DLD1 (cell line): ENCODE data around the gene PVR.
"Not testable (repeated sequence)": the region's sequence is repeated elsewhere in the genome, so short reads cannot be mapped to it uniquely, and the experiment has no call there.

Experiments
- in situ Hi-C: cut with HindIII; loops from 2 replicates; pipeline ENCODE4 v1.10.0; 2017; ENCODE audit warnings: low sequenced_read_pairs

Gene PVR, protein sequence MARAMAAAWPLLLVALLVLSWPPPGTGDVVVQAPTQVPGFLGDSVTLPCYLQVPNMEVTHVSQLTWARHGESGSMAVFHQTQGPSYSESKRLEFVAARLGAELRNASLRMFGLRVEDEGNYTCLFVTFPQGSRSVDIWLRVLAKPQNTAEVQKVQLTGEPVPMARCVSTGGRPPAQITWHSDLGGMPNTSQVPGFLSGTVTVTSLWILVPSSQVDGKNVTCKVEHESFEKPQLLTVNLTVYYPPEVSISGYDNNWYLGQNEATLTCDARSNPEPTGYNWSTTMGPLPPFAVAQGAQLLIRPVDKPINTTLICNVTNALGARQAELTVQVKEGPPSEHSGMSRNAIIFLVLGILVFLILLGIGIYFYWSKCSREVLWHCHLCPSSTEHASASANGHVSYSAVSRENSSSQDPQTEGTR

DNA sequence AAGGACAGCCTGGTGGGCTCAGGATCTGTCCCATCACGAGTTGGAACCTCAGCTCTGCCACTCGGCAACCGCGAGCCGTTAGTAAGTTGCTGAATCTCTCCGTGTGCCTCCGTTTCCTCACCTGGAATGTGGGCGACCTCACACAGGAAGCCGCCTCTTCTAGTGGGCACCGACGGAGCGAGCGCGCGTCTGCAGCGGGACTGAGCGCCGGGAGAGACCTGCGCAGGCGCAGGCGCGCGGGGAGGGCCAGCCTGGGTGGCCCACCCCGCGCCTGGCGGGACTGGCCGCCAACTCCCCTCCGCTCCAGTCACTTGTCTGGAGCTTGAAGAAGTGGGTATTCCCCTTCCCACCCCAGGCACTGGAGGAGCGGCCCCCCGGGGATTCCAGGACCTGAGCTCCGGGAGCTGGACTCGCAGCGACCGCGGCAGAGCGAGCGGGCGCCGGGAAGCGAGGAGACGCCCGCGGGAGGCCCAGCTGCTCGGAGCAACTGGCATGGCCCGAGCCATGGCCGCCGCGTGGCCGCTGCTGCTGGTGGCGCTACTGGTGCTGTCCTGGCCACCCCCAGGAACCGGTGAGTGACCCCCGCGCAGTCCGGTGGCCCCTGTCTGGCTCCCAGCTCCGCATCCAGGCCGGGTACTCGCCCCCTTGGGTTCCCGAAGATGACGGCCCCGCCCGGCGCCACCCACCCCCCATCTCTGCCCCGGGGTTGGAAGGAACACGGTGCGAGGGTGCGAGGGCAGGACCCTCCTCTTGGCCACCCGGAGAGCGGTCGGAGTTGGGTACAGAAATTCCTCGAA is at the start of gene PVR:
Gene PVR (plus strand): TSS at position 306 of the 797 bp plus-strand sequence. CDS start 187 bp downstream, at position 493.
- in situ Hi-C loops: no loop called here

DNA sequence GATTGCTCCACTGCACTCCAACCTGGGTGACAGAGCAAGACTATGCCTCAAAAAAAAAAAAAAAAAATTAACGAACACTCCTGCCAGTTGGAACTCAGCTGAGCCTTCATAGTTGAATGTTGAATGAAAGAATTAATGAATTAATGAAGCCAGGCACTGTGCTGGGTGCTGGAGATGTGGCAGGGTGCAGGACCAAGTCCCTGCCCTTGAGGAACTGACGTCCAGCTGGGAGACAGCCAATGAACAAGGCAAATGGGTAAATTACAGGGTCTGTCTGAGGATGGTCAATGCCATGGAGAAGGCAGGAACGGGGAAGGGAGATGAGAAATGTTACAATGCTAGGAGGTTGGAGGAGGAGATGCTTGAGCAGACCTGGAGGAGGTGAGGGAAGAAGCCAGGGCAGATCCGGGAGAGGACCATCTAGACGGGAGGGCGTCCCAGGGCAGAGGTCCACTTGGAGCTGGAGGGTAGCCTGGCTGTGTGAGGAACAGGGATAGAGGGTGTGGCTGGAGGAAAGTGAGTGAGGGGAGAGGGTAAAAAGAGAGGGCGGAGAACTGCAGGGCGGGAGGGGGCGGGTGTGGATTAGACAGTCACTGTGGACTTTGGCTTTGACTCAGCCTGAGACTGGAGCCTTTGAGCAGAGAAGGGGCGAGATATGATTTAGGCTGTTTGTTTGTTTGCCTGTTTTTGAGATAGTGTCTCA is 47.1 kb upstream of the PVR start:
- in situ Hi-C loops: no loop called here

DNA sequence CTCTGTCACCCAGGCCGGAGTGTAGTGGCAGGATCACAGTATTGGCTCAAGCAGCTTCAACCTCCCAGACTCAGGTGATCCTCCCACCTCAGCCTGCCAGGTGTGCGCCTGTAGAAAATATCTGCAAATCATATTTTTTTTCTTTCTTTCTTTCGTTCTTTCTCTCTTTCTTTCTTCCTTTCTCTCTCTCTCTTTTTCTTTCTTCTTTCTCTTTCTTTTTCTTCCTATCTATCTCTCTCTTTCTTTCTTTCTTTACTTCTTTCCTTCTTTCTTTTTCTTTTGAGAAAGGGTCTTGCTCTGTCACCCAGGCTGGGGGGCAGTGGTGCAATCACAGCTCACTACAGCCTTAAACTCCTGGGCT is 46.6 kb upstream of the PVR start:
- in situ Hi-C loops: no loop called here

DNA sequence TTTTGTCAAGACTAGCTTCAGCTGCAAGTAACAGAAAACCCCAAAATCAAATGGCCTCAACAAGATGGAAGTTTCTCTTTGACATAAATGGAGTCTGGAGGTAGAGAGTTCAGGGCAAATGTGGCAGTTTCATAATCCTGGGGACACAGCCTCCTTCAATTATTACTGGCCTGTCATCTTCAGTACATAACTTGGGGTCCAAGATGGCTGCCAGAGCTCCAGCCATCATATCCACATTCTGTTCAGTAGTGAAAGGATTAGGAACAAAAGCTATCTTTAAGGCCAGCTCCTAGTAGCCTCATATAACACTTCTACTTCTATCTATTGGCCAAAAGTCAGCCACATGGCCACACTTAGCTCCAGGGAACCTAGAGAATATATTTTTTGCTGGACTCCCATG is 45.4 kb upstream of the PVR start:
- in situ Hi-C loops: no loop called here

DNA sequence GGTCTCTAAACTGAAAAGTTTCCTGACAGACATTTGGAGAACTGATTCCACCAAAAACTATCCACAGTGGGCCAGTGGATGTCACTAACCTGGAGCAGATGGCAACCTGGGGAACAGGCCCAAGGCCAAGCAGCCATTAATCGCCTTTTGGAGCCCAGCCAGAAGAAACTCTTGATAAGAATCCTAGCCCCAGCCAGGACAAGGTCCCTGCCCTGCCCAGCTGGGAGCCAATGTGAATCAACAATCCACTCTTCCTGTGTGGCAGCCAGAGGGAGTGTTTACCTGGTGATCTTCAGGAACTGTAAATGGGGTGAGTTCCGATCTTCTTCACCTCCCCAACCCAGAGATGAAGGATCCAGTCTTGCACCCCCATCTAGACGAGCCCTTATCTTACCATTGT is 44.8 kb upstream of the PVR start:
- in situ Hi-C loops: no loop called here

DNA sequence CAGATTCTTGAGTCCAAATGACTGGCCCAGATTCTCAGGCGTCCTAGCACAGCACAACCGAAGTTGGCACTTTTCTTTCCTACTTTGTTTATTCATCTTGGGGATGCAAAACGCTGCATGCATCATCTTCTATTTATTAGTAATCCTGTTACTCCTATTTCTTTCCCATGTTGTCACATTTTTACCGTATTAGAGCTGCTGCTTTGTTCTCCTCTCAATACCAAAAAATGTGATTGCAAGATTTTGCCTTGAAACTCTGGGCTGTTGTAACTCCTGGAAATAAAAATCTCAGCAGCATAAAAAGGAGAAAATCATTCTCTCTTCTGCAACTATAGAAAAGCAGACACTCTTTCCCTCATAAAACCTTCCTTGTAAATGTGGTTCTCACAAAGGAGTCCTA is 43.2 kb upstream of the PVR start:
- in situ Hi-C loops: no loop called here

DNA sequence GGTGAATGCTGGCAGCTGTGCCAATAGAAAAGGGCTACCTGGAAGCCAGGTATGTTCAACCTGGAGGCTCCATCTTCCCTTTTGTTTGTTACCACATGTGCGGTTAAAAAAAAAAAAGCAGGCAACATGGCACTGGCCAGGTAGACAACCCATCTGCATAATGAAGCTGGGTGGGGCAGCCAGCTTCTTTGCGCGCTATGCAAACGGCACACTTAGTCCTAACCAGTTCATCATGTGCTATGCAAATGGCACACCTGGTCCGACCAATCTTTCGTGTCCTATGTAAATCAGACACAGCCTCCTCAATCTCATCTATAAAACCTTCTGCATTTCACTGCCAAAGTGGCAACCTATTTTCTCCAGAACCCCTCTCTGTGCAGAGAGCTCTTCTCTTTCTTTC is 41.6 kb upstream of the PVR start:
- in situ Hi-C loops: no loop called here

DNA sequence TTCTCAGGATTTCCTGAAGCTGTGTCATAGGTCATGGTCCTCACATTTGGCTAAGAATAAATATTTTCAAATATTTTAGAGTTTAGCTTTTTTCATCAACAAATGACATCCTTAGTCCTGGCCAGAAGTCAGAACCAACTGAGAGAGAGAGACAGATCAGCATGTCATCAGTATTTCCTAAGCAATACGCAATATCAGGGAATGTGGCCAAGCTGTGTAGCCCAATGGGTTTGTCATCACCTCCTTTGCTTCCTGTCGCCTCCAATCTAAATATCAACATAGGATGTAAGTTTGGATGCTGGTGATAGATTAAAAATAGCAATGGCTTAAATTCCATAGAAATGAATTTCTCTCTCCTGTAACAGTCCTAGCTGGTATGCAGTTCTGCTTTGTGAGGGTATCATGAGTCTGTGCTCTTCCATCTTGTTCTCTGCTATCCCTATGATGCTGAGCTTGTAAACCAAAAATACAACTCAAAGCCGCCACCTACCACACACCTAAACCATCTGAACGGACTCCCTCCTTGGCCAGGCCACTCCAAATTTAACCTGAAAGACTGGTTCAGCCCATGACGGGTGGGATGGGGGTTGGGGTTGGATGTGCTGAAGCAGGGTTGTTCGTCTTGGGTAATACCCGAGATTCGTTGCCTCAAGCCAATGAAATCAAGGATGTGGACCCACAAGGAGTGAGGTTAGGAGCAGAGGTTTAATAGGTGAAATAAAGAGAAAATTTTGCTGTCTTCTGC is 40.3 kb upstream of the PVR start:
- in situ Hi-C loops: no loop called here

DNA sequence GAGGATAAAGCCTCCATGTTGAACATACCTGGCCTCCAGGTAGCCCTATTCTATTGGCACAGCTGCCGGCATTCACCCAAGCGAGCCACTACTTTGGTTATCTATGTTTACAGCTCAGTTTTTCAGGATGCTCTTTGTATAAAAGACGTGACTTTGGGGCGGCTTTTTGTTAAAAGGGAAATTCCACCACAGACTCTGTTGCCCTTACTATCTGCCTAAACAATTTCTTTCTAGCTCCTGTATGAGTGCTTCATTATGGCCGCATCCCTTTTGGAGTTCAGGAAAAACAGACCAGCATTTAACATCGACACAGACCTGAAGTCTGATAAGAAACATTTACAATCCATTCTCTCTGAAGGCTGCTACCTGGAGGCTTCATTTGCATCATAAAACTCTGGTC is 39.5 kb upstream of the PVR start:
- in situ Hi-C loops: no loop called here

DNA sequence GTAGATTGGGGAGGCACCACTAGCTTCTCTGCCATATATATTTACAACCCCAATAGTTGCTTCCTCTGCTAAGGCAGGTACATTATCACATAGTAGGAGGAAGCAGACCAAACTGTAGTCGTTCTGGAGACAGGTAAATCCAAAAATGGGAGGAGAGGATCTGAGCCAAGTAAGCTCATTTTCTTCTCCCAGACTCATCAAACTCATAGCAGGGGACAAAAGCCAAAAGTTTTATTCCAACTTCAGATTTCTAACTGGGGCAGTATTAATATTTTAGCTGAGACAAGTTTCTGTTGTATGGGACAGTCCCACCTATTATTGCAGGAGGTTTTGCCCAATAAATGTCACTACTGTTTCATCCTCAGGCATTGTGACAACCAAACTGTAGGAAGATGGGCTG is 38.2 kb upstream of the PVR start:
- in situ Hi-C loops: no loop called here

DNA sequence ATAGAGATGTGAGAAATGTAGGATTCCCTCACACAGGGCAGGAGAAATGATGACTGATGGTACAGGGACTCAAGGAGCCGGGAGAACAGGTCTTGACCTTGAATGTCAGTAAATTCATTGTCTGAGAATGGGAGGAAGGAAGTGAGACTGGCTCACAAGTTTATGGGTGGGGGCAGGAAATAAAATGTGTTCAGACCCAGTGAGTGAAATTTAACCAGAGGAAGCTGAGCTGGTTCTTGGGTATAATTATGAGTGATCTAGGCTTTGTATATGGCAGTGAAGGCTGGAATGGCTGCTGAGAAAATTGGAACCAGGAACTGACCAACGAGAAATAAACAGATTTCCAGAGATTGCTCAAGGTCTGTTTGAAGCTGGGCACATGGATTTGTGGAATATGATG is 36.7 kb upstream of the PVR start:
- in situ Hi-C loops: no loop called here

DNA sequence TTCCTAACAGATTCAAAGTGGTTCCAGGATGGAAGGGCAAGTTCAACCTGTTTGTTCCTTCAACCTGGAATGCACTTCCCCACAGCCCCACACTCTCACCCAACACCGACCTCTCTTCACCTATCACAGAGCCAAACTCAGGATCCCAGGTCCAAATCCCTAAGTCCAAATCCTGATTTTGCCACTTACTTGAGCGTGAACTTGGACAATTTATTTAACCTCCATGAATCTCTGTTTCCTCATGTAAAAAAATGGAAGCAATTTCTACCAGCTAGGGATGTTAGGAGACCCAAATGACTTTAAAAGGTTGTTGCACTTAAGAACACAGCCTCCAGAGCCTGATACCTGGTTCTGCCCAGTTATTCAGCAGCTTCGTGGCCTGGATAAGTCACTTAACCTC is 35.8 kb upstream of the PVR start:
- in situ Hi-C loops: no loop called here

DNA sequence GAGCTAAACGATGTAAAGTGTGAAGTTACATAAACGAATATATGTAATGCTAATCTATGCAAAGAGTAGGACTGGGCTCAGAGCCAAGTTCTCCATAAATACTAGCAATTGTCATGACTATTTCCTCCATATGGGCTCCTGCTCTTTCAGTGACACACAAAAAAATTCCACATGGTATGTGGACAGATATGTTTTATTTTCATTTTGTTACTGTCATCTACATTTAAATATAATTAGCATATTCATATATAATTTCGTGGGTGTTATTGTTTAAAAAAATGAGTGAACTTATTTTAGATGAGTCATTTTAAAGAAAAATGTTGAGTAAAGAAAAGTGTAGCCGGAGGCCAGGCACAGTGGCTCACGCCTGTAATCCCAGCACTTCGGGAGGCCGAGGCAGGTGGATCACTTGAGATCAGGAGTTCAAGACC is 35.3 kb upstream of the PVR start:
- in situ Hi-C loops: no loop called here

DNA sequence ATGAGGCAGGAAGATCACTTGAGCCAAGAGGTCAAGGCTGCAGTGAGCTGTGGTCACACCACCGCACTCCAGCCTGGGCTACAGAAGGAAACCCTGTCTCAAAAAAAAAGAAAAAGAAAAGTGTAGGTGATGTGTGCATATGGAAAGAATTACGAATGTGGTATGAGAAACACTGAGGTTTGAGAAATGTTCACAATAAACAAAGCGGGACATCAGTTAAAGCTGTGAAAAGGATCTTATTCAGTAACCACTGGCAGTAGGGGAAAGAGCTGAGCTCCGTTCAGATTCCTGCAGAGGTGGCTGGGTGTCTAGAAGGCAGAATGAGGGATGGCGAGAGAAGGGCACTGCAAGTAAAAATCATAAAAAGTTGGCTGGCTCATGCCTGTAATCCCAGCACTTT is 34.5 kb upstream of the PVR start:
- in situ Hi-C loops: no loop called here

DNA sequence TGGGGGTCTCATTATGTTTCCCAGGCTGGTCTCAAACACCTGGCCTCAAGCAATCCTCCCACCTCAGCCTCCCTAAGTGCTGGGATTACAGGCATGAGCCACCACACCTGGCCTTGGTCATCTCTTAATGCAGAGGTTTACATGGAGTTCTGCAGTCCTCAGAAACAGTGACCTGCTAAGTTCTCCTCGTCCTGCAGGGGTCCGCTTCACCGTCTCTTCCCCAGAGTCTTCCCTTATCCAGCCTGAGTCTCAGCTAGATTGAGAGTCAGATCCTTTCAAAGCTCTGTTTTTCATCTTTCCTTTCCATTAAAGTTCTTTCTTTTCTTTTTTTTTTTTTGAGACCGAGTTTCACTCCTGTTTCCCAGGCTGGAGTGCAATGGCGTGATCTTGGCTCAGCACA is 33.2 kb upstream of the PVR start:
- in situ Hi-C loops: not testable (repeated sequence)

DNA sequence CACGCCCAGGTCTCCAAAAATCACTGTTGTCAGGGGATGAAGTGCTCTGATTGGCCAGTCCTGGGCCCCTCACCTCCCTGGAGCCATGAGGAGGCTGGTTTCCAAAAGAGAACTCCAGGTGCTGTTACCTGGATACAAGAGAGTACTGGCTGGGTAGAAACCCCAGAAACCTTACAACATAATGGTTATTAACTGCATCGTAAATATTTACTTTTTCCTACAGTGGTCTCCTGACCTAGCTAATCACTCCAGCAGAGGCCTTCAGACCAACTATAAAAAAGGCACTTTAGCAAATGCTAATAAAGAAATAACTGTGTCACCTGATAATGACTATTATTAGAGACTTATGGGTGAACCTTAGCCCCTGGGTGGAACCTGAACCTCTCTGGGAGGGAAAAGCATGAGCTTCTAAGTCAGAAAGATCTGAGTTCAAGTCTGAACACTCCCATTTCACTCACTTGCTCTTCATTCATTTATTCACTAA is 31.9 kb upstream of the PVR start:
- in situ Hi-C loops: no loop called here

DNA sequence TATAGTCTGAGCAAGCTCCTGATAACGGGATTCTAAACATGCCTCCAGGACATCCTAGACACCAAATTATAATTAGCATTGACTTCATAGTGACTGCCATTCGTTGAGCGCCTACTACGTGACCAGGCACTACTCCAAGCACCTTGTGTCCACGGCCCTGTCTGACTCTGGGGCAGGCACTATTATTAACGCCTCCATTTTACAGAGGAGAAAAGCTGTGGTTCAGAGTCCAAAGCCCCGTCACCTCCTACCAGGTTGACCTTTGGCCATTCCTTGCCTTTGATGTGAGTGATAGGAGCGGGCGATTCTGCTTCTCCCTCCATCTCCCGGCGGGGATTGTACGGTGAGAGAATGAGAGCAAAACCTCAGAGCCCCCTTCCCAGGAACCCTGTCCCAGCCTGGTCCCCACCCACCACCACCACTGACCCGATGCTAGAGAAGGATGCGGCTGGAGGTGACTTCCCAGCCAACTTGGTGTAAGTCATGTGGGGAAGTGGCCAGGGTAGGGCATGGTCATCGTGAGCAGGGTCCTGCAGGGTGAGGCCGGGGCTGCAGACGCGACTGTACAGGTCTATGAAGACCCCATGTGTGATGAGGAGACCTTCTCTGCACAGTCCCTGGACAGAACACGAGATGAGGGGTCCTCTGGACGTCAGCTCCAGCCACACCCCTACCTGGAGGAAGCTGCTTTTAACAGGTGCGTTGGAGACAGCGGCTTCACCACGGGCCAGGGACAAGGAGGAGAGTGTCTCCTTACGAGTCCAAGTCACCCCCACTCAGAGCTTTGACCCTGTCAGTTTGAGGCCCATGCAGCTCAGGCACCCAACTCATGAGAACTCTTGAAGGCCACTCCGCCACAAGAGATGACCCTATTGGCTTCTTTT is 30.2 kb upstream of the PVR start, which contains the start of gene IGSF23:
Gene IGSF23 (plus strand): TSS at position 269 of the 884 bp plus-strand sequence. CDS start 83 bp downstream, at position 352.
- in situ Hi-C loops: no loop called here

DNA sequence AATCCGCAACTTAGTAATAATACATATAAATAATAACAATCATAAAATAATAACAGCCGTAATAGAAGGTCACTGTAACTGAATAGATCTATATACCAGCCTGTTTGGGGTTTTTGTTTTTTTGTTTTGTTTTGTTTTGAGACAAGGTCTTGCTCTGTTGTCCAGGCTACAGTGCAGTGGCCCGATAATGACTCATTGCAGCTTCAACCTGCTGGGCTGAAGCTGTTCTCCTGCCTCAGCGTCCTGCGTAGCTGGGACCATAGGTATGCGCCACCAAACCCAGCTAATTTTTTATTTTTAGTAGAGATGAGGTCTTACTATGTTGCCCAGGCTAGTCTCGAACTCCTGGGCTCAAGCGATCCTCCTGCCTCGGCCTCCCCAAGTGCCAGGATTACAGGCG is 29.4 kb upstream of the PVR start:
- in situ Hi-C loops: no loop called here

DNA sequence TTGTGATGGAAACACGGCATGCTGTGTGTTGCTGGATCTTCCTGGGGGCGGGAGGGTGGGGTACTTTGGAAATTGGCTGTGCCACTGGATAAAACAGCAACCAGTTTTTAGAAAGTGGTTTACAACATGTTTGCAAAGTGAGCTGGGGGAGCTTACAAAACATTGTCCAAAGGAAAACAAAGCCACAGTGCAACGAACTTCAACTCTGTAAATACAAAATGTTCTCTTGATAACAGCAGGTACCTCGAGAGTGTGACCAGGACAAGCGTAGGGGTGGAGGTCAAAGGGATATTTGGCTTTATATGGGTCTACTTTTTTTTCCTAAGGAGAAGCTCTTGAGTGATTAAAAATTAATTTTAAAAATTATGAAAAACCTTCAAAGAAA is 27.9 kb upstream of the PVR start:
- in situ Hi-C loops: no loop called here
